GM19463 (cell line): Measurements from ENCODE around the gene ASS1.

ENCODE experiments used
- ATAC-seq: cut with Tn5 transposase; IDR thresholded peaks from one replicate; pipeline ENCODE4 v1.9.1; 2021; ENCODE audit warnings: mild to moderate bottlenecking, moderate library complexity; ENCODE audit not compliant: unreplicated experiment

Gene ASS1

DNA sequence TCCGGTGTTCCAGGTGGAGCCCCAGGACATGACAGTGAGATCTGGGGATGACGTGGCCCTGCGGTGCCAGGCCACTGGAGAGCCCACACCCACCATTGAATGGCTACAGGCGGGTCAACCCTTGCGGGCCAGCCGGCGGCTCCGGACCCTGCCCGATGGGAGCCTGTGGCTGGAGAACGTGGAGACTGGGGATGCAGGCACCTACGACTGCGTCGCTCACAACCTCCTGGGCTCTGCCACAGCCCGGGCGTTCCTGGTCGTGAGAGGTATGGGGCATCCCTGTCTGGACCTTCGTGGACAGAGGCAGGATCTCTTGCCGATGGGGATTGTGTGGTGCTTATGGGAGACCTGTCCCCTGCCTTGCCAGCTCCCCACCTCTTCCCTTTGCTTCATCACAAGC, 26.0 kb upstream of the ASS1 start:
- no peak for ATAC-seq

DNA sequence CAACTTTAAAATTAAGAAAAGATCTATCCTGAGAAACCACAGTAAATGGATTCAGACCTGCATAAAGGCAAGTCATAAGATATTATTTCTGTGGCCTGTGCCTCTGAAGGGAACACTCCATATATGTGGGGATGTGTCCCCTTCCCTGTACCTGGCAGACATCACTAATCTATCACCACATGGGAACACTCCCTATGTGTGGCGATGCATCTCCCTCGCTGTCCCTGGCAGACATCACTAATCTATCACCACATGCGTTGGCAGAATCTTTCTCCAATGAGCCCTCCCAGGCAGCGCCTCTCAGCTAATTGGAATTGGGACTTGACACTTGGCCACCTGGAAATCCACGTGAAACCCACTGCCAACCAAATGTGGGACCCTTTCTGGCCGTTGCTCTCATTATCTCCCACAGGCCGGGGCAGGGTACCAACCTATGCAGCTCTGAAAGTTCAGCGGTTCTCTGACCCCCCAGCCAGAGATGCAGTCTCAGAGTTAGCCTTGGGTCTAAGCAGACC, 25.2 kb upstream of the ASS1 start:
- ATAC-seq = no peak

- ATAC-seq = no peak
Measured at GRCh38 chr9:130421154-130421801, 23.5 kb upstream of the ASS1 start.

- no peak for ATAC-seq
Measured at GRCh38 chr9:130421802-130422276, 22.9 kb upstream of the ASS1 start.

DNA sequence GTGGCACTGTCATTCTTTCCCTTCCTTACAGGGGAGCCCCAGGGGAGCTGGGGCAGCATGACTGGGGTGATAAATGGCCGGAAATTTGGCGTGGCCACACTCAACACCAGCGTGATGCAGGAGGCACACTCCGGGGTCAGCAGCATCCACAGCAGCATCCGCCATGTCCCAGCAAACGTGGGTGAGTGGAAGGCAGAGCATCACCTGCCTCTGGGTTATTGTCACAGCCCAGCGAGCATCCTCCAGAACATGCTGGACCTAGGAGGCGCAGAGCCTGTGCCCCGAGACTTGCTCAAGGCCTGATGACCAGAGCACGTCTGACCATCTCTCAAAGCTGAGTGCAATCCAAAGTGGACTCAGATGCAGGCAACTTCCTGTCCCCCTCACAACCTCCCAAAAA, 22.2 kb upstream of the ASS1 start:
- no peak for ATAC-seq

DNA sequence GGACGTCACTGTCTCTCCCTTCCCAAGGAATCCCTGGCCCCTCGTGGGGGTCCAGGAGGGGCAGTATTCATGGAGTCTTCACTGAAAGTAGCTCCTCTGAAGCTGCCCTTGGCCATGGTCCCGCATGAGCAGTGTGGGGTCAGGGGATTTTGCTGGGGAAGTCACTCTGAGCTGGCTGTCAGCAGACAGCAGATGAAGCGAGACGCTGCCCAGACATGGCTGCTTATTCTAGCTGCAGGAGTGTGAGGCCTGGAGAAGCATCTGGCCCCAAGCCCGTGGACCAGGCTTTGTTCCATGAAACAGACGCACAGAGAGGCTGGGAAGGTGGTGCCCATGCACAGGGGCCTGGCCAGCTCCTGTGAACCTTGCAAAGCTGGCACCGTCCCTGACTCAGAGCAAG, 21.5 kb upstream of the ASS1 start:
- no peak for ATAC-seq

GRCh38 chr9:130424595-130425454, 19.9 kb upstream of the ASS1 start:
- no peak for ATAC-seq

DNA sequence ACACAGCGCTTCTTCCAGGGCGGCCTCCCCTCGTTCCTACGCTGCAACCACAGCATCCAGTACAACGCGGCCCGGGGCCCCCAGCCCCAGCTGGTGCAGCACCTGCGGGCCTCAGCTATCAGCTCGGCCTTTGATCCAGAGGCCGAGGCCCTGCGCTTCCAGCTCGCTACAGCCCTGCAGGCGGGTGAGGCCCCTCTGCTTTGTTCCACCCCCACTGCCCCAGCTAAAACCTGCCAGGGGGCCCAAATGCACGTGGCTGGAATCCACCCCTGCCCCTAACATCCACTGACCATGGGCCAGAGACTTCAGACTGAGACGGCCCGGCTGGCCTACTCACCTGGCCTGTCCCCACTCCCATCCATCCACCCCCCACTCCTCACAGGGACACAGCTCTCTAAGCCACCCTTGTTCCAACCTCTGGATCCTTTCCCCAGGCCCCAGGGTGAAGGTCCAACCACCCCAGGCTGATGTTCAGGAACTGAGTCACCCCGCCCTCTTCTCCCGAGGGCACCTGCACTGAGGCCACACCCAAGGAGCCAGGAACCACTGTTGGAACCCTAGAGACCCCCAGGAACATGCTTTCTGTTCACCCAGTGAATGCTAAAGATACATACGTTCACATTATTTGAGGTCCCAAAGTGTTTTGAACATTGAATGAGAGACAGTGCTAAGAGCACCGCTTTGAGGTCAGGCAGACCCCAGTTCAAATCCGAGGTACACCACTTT, 18.9 kb upstream of the ASS1 start:
- no peak for ATAC-seq

DNA sequence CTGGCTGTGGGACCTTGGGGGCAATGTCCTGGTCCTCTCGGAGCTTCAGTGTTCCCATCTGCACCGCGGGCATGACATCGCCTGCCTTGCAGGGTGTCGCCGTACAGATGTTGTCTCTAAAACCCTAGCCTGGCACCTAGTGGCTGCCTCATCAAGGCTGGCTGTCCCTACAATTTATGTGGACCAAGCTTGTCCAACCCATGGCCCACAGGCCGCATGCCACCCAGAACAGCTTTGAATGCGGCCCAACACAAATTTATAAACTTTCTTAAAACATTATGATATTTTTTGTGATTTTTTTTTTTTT, 18.3 kb upstream of the ASS1 start:
- ATAC-seq = no peak

DNA sequence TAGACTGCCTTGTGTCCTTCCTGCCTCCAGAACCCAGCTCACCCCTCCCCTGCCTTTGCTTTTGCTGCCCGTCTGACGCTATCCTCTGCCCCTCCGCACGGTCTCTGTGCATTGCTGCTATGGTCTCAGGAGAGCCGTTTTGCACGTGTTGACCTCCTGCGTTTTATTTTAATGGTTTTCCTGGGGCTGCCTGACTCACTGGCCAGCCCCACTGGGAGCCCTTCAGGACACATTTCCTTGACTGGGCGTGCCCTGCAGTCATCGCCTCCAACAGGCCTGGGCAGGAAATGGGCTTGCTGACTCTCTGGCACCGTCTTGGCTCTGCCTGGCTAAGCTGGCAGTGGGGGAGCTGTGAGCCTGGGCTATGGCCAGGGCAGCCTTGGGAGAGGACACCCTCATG, 17.9 kb upstream of the ASS1 start:
- ATAC-seq = no peak

- ATAC-seq = no peak
Measured at GRCh38 chr9:130427326-130427725, 17.4 kb upstream of the ASS1 start.

DNA sequence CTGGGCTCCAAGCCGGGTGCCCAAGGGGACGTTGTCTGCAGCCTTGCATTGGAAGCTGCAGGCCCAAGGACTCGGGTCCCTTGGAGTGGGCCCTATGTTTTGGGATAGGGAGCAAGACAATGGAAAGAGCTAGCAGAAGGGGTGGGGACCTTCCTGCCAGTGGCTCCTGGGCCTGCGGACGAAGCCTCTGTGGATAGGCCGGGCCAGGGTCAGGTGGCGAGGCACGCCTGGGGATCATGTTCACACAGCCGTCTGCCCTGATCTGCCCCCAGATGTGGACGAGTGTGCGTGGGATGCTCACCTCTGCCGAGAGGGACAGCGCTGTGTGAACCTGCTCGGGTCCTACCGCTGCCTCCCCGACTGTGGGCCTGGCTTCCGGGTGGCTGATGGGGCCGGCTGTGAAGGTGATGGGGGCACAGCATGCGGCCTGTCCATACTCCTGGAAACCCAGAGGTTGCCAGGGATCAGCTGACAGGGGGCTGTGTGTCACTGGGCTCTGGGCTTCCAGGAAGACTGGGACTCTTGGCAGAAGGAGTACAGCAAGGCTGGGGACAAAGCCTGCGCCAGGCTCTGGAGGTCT, 16.6 kb upstream of the ASS1 start:
- no peak for ATAC-seq

- no peak for ATAC-seq
Measured at GRCh38 chr9:130429381-130429780, 15.4 kb upstream of the ASS1 start.

- ATAC-seq = no peak
Measured at GRCh38 chr9:130429831-130430230, 14.9 kb upstream of the ASS1 start.

DNA sequence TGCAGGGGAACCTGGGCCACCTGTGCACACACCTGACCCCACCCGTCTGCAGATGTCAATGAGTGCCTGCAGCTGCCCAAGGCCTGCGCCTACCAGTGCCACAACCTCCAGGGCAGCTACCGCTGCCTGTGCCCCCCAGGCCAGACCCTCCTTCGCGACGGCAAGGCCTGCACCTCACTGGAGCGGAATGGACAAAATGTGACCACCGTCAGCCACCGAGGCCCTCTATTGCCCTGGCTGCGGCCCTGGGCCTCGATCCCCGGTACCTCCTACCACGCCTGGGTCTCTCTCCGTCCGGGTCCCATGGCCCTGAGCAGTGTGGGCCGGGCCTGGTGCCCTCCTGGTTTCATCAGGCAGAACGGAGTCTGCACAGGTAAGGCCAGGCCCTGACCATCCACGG, 14.5 kb upstream of the ASS1 start:
- ATAC-seq = no peak

- ATAC-seq = no peak
Measured at GRCh38 chr9:130430734-130431535, 13.8 kb upstream of the ASS1 start.

DNA sequence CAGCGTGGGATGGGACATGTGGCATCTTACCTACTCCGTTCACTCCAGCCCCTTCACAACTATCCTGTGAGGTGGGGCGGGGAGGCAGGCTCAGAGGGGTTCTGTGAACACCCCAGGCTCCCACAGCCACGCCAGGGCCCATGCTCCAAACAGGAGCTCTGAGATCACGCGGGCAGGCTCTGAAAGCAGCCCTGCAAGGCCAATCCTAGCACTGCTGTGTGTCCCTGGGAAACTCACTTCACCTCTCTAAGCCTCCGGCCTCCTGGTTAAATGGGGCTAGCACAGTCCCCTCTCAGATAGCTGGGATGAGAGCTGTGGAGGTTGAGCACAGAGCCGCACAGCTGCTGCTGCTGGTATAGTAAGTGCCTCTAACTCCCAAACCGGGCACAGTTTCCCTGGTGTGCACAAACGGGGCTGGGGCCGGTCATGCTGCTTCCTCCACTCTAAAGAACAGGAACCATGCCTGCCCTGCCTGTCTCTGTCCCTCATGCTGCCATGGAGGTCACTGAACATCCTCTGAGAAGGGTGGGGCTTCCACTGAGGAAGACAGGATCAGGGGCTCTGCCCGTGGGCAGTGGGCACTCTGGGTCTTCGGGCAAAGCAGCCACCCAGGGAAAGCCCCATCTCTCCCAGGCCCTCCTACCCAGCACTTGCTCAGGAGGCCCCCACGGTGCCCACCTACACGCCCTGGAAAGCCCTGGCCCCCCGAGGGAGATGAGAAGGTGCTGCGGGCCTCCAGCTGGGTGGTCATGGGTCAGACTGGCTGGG, 13.0 kb upstream of the ASS1 start:
- ATAC-seq = no peak

DNA sequence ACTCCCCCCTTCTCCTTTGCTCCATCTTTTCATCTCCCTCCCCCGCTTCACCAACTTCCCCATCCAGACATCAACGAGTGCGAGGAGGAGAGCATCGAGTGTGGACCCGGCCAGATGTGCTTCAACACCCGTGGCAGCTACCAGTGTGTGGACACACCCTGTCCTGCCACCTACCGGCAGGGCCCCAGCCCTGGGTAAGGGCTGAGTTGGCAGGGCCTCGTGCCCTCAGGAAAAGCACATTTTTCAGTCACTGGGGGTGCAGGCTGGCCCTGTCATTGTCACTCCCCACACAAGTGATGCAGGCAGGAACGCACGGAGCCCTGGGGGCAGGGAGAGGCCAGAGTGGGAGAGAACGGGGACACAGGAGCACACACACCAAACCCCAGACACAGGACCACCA, 12.4 kb upstream of the ASS1 start:
- ATAC-seq = no peak

- ATAC-seq = no peak
Measured at GRCh38 chr9:130432796-130433167, 12.0 kb upstream of the ASS1 start.
